Liver (tissue), 9 donors: ENCODE measurements around the gene PPP1R13B. TPM values are rescaled to one million over a fixed set of nuclear protein-coding genes. Genes with fewer than 3 reads are reported as not detected.

Experiments
- DNase-seq: peaks from one replicate; pipeline ENCODE4 v3.0.0-alpha.2; 2017; ENCODE audit warnings: low spot score
- H3K27ac ChIP-seq, 2 donors: one replicate each; pipeline ENCODE4 v1.7.0; 2013; ENCODE audit warnings: inconsistent platforms in 2 of 2, low read length in 2 of 2, control low read depth in 1 of 2, low read depth in 1 of 2, mild to moderate bottlenecking in 1 of 2
- H3K27me3 ChIP-seq, 4 donors: one replicate each; pipeline versions ENCODE4 v1.6.1 to v1.7.0; 2013; ENCODE audit warnings: low read length in 3 of 4, inconsistent platforms in 1 of 4, mild to moderate bottlenecking in 1 of 4, moderate library complexity in 1 of 4; ENCODE audit not compliant: control insufficient read depth in 4 of 4, insufficient read depth in 4 of 4
- H3K36me3 ChIP-seq, 4 donors: one replicate each; pipeline versions ENCODE4 v1.6.1 to v1.7.0; 2013; ENCODE audit warnings: low read length in 3 of 4, mild to moderate bottlenecking in 3 of 4, low read depth in 1 of 4, moderate library complexity in 1 of 4; ENCODE audit not compliant: control insufficient read depth in 4 of 4, insufficient read depth in 3 of 4
- H3K4me1 ChIP-seq, 4 donors: one replicate each; pipeline versions ENCODE4 v1.6.1 to v1.7.0; 2013; ENCODE audit warnings: low read length in 3 of 4, mild to moderate bottlenecking in 3 of 4, moderate library complexity in 1 of 4; ENCODE audit not compliant: control insufficient read depth in 4 of 4, insufficient read depth in 4 of 4
- H3K4me3 ChIP-seq, 3 donors: one replicate each; pipeline versions ENCODE4 v1.6.1 to v1.7.0; 2013; ENCODE audit warnings: low read length in 3 of 3, control low read depth in 1 of 3, low read depth in 1 of 3, mild to moderate bottlenecking in 1 of 3
- H3K9ac ChIP-seq, 2 donors: one replicate each; pipeline ENCODE4 v1.7.0; 2013; ENCODE audit warnings: low read length in 2 of 2, mild to moderate bottlenecking in 2 of 2, moderate library complexity in 2 of 2, control low read depth in 1 of 2, low read depth in 1 of 2
- H3K9me3 ChIP-seq, 4 donors: one replicate each; pipeline versions ENCODE4 v1.6.1 to v1.7.0; 2013; ENCODE audit warnings: low read length in 3 of 4; ENCODE audit not compliant: control insufficient read depth in 4 of 4
- ATF3 ChIP-seq: IDR thresholded peaks from 2 replicates; pipeline ENCODE4 v1.6.1; 2016; ENCODE audit warnings: antibody characterized with exemption
- EGR1 ChIP-seq, 2 donors: IDR thresholded peaks; 2 replicates each; pipeline ENCODE4 v1.6.1; 2016 to 2018; ENCODE audit warnings: antibody characterized with exemption in 2 of 2, low read depth in 2 of 2
- FOXA1 ChIP-seq: IDR thresholded peaks from 2 replicates; pipeline ENCODE4 v1.6.1; 2016; ENCODE audit warnings: antibody characterized with exemption
- FOXA2 ChIP-seq: IDR thresholded peaks from 2 replicates; pipeline ENCODE4 v1.6.1; 2016; ENCODE audit warnings: antibody characterized with exemption
- HNF4A ChIP-seq, 2 donors: conservative IDR thresholded peaks; 2 replicates each; pipeline ENCODE4 v1.6.1; 2016; ENCODE audit warnings: antibody characterized with exemption in 2 of 2, mild to moderate bottlenecking in 2 of 2
- HNF4G ChIP-seq: IDR thresholded peaks from 2 replicates; pipeline ENCODE4 v1.6.1; 2016; ENCODE audit warnings: antibody characterized with exemption
- JUND ChIP-seq, 2 donors: IDR thresholded peaks; 2 replicates each; pipeline ENCODE4 v1.6.1; 2016; ENCODE audit warnings: antibody characterized with exemption in 2 of 2
- NR2F2 ChIP-seq: IDR thresholded peaks from 2 replicates; pipeline ENCODE4 v1.6.1; 2016; ENCODE audit warnings: antibody characterized with exemption
- RAD21 ChIP-seq, 2 donors: IDR thresholded peaks; 2 replicates each; pipeline ENCODE4 v1.6.1; 2016; ENCODE audit warnings: antibody characterized with exemption in 2 of 2, mild to moderate bottlenecking in 2 of 2
- ZBTB33 ChIP-seq: IDR thresholded peaks from 2 replicates; pipeline ENCODE4 v1.6.1; 2016; ENCODE audit warnings: antibody characterized with exemption
- WGBS: extraction: QIAGEN DNeasy Blood & Tissue Kit; methylation state at CpG from one replicate; pipeline ENCODE4 v1.1.7; 2013; 5-methylcytosine and 5-hydroxymethylcytosine counted together
- polyA plus RNA-seq, 2 donors: library from polyadenylated mRNA; stranded (reverse) in 1 of 2; unstranded in 1 of 2; fragments of 200-250 nt in 1 of 2; fragments of >200 nt in 1 of 2; fragmentation: Nextera tagmentation in 1 of 2; extraction: Ambion mirVana in 1 of 2; gene quantifications; one replicate each; pipeline versions ENCODE4 v1.2.1 to v1.2.3, GENCODE V29; 2013 to 2015
- total RNA-seq, 2 donors: library from RNA; depleted of rRNA; stranded (reverse); fragments of >200 nt; gene quantifications; one replicate each; pipeline ENCODE4 v1.2.3, GENCODE V29; 2014
- TF ChIP-seq, protein P1 (sequence below): IDR thresholded peaks from 2 replicates; pipeline ENCODE4 v1.6.1; 2016; ENCODE audit warnings: antibody characterized with exemption, mild to moderate bottlenecking
- TF ChIP-seq, protein P2 (sequence below): fragments of 150-350 bp; IDR thresholded peaks from 2 replicates; pipeline ENCODE4 v1.5.1; 2017; ENCODE audit warnings: improper control_type of control experiment, low read depth, low read length; ENCODE audit not compliant: missing input control
- TF ChIP-seq, protein P3 (sequence below): IDR thresholded peaks from 2 replicates; pipeline ENCODE4 v1.6.1; 2016; ENCODE audit warnings: antibody characterized with exemption
- donor health status: healthy.
- donor health status: healthy.
- donor health status: healthy.
- donor health status: healthy.
- donor health status: healthy.

The PPP1R13B gene
- total and polyA plus RNA-seq, 4 donors = 3.2 to 15.1 (median 5.1) TPM

- no peak for TF ChIP-seq NR2F2
- no peak for TF ChIP-seq HNF4G
- Histone ChIP-seq H3K4me3 (no peak overlapping the region), H3K9ac (peak overlapping the region in 1 of 2 donors; percentile 14), H3K36me3 (no peaks in the 10 kb centered on the region), H3K27me3 (no peaks in the 10 kb centered on the region), H3K9me3 (no peaks in the 10 kb centered on the region), H3K4me1 (peaks cover 5 to 15% (median 9%) of the 10 kb centered on the region in 4 donors), H3K27ac (peak overlapping the region; percentile 1 to 31)
- 23% methylated on average over 7 of the region's 7 CpGs for WGBS
- no peak for DNase-seq
Observed at GRCh38 chr14:103819503-103820307, 27.7 kb downstream of the PPP1R13B start.

- H3K27ac ChIP-seq = no peak overlapping the region
- peaks cover 4 to 15% (median 9%) of the 10 kb centered on the region in 4 donors for H3K4me1 ChIP-seq
- H3K27me3 ChIP-seq = no peaks in the 10 kb centered on the region
- H3K9me3 ChIP-seq = no peaks in the 10 kb centered on the region
- 96% methylated on average over 1 of the region's 1 CpG for WGBS
- H3K4me3 ChIP-seq = no peak overlapping the region
- no peaks in the 10 kb centered on the region for H3K36me3 ChIP-seq
- H3K9ac ChIP-seq = no peak overlapping the region
- TF ChIP-seq, protein P1, sequence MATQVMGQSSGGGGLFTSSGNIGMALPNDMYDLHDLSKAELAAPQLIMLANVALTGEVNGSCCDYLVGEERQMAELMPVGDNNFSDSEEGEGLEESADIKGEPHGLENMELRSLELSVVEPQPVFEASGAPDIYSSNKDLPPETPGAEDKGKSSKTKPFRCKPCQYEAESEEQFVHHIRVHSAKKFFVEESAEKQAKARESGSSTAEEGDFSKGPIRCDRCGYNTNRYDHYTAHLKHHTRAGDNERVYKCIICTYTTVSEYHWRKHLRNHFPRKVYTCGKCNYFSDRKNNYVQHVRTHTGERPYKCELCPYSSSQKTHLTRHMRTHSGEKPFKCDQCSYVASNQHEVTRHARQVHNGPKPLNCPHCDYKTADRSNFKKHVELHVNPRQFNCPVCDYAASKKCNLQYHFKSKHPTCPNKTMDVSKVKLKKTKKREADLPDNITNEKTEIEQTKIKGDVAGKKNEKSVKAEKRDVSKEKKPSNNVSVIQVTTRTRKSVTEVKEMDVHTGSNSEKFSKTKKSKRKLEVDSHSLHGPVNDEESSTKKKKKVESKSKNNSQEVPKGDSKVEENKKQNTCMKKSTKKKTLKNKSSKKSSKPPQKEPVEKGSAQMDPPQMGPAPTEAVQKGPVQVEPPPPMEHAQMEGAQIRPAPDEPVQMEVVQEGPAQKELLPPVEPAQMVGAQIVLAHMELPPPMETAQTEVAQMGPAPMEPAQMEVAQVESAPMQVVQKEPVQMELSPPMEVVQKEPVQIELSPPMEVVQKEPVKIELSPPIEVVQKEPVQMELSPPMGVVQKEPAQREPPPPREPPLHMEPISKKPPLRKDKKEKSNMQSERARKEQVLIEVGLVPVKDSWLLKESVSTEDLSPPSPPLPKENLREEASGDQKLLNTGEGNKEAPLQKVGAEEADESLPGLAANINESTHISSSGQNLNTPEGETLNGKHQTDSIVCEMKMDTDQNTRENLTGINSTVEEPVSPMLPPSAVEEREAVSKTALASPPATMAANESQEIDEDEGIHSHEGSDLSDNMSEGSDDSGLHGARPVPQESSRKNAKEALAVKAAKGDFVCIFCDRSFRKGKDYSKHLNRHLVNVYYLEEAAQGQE = no peak
- TF ChIP-seq, protein P2, sequence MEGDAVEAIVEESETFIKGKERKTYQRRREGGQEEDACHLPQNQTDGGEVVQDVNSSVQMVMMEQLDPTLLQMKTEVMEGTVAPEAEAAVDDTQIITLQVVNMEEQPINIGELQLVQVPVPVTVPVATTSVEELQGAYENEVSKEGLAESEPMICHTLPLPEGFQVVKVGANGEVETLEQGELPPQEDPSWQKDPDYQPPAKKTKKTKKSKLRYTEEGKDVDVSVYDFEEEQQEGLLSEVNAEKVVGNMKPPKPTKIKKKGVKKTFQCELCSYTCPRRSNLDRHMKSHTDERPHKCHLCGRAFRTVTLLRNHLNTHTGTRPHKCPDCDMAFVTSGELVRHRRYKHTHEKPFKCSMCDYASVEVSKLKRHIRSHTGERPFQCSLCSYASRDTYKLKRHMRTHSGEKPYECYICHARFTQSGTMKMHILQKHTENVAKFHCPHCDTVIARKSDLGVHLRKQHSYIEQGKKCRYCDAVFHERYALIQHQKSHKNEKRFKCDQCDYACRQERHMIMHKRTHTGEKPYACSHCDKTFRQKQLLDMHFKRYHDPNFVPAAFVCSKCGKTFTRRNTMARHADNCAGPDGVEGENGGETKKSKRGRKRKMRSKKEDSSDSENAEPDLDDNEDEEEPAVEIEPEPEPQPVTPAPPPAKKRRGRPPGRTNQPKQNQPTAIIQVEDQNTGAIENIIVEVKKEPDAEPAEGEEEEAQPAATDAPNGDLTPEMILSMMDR = no peak
- TF ChIP-seq EGR1 (IDR thresholded peaks at IDR 0.05; ENCODE audit: low read depth in 2 of 2) (no peak), RAD21 (IDR thresholded peaks at IDR 0.05) (no peak), JUND (IDR thresholded peaks at IDR 0.05) (no peak)
- no peak for DNase-seq
Observed at GRCh38 chr14:103818870-103819269, 28.5 kb downstream of the PPP1R13B start.

GRCh38 chr14:103818422-103818821 is 29.0 kb downstream of the PPP1R13B start:
- WGBS = 74% methylated on average over 3 of the region's 3 CpGs
- peaks cover 4 to 15% (median 9%) of the 10 kb centered on the region in 4 donors for H3K4me1 ChIP-seq
- no peak overlapping the region for H3K27ac ChIP-seq
- no peaks in the 10 kb centered on the region for H3K36me3 ChIP-seq
- no peaks in the 10 kb centered on the region for H3K27me3 ChIP-seq
- H3K4me3 ChIP-seq = no peak overlapping the region
- H3K9me3 ChIP-seq = no peaks in the 10 kb centered on the region
- no peak for DNase-seq
- H3K9ac ChIP-seq = no peak overlapping the region
- TF ChIP-seq, protein P3, sequence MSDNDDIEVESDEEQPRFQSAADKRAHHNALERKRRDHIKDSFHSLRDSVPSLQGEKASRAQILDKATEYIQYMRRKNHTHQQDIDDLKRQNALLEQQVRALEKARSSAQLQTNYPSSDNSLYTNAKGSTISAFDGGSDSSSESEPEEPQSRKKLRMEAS = no peak
- TF ChIP-seq ZBTB33 (no peak), FOXA2 (no peak), FOXA1 (no peak), ATF3 (no peak), HNF4A (conservative IDR thresholded peaks at IDR 0.05) (no peak), EGR1 (IDR thresholded peaks at IDR 0.05; ENCODE audit: low read depth in 2 of 2) (no peak), RAD21 (IDR thresholded peaks at IDR 0.05) (no peak)
- TF ChIP-seq, protein P2 = no peak
